ENCODE results near the gene PRKD3. TPM values are rescaled to one million over a fixed set of nuclear protein-coding genes. Genes with fewer than 3 reads are reported as not detected.

The PRKD3 gene
- total RNA-seq, 1 donor from 2014 or later: 11.1 TPM

Other genes starting within 250 kb of the PRKD3 start
- gene HEATR5B, start 240.5 kb downstream of the PRKD3 start, total RNA-seq: 22.1 and 23.4 TPM in 2 replicates
- 13.0 and 15.7 TPM in 2 replicates for gene GPATCH11, start 240.3 kb downstream of the PRKD3 start, total RNA-seq
- gene EIF2AK2, start 167.9 kb downstream of the PRKD3 start, total RNA-seq: 56.5 and 59.0 TPM in 2 replicates
- not detected in 2 replicates for gene SULT6B1, start 136.2 kb downstream of the PRKD3 start, total RNA-seq
- 34.9 and 38.9 TPM in 2 replicates for gene CEBPZOS, start 128.3 kb downstream of the PRKD3 start, total RNA-seq
- gene CEBPZ, start 93.2 kb downstream of the PRKD3 start, total RNA-seq: 44.3 and 49.9 TPM in 2 replicates
- gene NDUFAF7, start 93.2 kb downstream of the PRKD3 start, total RNA-seq: 19.6 and 20.2 TPM in 2 replicates
- 0.18 TPM in 1 of 2 replicates, not detected in the other for gene QPCT, start 19.8 kb upstream of the PRKD3 start, total RNA-seq

All from T-helper 2 cell treated with Interferon-gamma antibody and Interleukin-4, amounts not matched to agents 100 ng/mL and 5 ng/mL, for 36 hours (primary cell).